HL-60/S4 (cell line): ENCODE measurements around the gene NSMCE3.

Experiments used
- in situ Hi-C: fragments of 300-500 bp; cut with MboI; formaldehyde crosslinking; loops from 2 replicates; pipeline ENCODE4 v1.14.3; 2022; ENCODE audit warnings: low sequenced_read_pairs

Gene NSMCE3

DNA sequence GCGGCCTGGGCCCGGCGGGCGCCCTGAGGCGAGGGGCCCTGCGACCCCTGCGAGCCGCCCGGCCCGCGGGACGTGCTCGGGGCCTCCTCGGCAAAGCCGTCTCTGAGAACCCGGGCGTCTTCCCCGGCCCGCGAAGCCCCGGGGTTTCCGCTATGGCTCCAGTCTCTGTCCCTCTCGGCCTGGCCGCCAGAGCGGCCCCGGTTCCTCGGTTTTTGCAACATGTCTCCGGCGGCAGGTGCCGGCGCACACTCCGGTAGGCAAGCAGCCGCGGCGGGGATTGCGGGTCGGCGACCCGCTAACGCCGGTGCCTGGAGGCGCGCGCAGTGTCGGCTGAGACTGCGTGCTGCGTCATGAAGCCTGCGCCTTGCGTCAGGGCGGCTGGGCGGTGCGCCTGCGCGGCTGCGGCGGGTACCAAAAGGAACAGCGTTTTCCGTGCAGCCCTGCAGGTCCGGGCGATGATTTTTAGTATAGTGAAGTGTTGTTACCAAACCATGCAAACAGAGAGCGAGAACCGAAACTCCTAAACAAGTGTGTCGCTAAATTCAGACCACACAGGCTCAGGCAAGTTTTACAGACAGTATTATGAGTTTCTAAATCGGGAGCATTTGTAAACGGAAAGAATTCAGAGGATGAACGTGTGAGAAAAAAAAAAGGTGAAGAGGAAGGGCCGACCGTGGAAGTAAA lies at the start of gene NSMCE3:
TSS of gene NSMCE3 (minus strand) at position 338 of the 684 bp plus-strand sequence. CDS start at position 221, 117 bp downstream.
- in situ Hi-C loops = no loop called here

DNA sequence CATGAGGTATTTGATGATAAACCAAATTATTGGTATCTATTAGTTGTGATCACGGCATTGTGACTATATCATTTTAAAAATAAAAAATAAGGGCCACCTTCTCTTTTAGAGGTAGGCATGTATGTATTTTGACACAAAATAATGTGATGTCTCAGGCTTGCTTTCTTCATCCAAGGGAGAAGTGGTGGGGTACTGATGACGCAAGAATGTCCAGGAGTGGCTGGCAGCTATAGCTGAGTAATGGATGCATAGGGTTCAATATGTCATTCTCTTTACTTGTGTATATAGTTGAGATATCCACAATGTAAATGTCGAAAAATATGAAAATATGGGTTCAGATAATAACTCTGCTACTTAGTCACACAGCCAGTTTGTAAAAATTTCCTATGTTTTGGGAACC lies 46.8 kb upstream of the NSMCE3 start:
- in situ Hi-C loops = no loop called here

DNA sequence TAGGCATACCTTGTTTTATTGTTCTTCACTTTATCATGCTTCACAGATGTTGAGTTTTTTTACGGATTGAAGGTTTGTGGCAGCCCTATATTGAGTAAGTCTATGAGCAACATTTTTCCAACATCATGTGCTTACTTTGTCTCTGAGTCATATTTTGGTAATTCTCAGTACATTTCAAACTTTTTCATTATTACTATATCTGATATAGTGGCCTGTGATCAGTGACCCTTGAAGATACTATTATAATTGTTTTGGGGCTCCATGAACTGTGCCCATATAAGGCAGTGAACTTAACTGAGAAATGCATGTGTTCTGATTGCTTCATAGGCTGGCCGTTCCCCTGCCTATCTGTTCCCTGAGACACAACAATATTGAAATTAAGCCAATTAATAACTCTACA lies 42.8 kb upstream of the NSMCE3 start:
- in situ Hi-C loops = no loop called here

DNA sequence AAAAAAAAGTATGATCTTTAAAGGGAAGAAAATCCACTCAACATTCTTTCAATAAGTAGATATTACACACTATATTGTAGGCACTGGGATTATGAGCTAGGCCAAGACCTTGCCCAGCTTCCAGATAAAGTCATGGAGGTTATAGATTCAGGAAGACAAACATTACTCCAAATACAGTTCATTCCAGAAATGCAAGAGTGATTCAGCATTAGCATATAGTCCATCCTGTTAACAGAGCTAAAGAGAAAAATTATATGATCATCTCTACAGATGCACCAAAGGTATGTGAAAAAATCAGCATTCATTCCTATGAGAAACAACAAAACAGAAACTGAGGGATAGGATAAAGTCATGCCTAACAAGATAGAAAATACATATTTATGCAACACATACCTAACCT lies 42.1 kb upstream of the NSMCE3 start:
- in situ Hi-C loops = no loop called here

DNA sequence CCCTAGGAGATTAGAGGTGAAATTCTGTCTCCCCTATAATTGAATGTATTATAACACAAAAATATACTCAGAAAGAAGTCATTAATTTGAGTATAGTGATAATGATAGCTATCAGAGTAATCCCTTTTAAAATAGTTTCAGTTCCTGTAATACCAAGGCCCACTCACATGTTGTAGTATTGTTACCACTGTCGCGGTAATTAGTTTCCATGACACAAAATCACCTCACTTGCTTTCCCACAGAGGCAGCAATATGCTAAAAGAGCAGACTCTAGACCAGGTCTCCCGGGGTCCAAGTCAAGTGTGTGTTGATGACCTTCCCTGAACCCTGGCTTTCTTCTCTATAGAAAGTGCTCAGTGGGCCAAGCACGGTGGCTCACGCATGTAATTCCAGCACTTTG lies 39.5 kb upstream of the NSMCE3 start:
- in situ Hi-C loops = no loop called here

DNA sequence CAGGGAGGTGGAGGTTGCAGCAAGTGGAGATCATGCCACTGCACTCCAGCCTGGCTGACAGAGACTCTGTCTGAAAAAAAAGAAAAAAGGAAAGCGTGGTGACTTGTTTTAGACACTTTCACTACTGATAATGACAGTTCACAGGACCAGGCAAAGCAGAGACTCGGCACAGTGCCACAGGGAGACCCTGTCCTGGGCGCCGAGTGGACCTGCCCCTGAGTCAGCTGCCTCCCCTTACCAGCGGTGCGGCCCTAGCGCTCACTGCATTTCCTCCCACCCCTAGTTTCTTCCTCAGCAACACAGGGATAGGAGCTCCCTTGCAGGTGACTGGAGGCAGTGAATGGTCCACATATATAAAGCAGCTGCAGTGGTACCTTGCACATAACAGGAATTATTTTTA lies 38.7 kb upstream of the NSMCE3 start:
- in situ Hi-C loops = no loop called here

DNA sequence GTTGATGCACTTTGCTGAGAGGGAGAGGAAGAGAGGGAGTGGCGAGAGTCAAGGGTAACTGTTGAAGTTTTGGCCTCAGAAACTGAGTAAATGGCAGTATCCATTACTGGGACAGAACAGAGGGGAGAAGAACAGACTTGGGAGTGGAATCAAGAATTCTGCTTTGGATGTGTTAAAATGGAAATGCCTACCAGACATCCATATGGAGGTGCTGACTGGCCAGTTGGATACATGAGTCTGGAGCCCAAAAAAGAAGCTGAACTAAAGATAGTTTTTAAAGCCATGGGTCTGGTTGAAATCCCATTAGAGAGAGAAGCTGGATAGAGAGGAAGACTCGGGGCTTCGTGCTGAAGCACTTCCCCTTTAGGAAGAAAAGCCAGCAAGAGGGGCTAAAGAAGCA lies 35.9 kb upstream of the NSMCE3 start:
- in situ Hi-C loops = no loop called here

DNA sequence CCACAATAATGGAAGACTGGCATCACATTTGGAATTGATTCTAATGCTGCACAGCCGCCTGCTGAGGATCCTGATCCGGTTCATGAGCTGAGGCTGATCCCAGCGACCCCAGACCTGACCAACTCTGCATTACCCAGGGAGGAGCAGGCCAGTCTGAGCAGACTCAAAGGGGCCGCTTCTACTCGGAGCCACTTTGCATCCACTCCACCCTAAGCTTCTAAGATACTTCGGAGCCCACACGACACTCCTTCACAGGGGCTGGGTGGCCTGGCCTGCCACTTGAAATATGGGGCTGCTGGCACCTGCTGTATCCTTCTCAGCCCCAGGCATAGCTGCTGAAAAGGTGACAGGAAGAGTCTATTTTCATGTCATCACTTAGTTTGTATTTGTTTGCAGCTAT lies 33.2 kb upstream of the NSMCE3 start:
- in situ Hi-C loops = no loop called here

DNA sequence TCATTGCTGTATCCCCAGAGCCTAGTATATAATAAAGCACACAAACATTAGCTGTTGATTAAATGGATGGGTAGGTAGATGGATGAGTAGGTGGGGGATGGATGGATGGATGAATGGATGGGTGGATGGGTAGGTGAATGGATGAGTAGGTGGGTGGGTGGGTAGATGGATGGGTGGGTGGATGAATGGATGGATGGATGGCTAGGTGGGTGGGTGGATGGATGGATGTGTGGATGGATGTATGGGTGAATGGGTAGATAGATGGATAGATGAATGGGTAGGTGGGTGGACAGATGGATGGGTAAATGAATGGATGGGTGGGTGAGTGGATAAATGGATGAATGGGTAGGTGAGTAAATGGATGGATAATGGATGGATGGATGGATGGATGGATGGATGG lies 30.2 kb upstream of the NSMCE3 start:
- in situ Hi-C loops = no loop called here

DNA sequence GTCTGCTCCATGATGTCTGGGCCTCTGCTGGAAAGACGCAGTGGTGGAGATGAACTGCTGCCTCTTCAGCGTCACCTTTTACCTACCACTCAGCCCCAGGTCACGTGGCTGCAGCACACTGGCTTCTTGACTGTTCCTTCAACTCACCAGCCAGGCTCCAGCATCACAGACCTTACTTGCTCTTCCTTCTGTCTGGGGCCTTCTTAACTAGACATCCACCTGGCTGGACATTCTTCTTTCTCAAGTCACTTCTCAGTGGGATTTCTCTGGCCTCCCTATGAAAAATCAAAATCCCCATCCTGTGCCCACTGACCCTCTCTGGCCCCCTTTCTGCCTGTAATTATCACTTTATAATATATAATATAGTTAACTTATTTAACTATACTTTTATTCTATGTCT lies 29.7 kb upstream of the NSMCE3 start:
- in situ Hi-C loops = no loop called here

DNA sequence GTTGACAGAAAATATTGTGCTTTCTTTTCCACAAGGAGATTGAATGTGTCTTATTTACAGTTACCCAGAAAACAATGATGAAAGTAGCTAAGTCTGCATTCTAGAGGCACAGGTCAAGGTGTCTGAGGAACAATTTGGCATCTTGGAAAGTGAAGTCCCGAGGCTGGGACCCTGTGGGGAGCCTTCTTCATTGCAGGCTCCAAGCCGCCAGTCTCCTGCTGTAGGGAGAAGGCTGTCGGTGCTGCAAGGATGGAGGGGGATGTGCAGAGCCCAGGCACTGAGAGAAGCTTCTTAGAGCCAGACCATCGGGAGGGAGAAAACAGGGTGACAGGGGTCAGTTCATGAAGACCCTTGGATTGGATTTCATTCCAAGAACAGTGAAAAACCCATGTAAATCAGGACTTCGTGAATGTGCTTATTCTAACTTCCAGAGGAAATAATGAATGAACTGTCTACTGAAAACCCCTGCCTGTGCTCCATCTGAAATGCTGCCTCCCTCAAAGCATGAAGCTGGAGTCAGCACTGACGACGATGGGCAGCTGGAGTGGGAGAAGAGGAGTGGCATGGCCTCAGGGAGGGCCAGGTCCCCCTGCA lies 25.2 kb upstream of the NSMCE3 start:
- in situ Hi-C loops = no loop called here

DNA sequence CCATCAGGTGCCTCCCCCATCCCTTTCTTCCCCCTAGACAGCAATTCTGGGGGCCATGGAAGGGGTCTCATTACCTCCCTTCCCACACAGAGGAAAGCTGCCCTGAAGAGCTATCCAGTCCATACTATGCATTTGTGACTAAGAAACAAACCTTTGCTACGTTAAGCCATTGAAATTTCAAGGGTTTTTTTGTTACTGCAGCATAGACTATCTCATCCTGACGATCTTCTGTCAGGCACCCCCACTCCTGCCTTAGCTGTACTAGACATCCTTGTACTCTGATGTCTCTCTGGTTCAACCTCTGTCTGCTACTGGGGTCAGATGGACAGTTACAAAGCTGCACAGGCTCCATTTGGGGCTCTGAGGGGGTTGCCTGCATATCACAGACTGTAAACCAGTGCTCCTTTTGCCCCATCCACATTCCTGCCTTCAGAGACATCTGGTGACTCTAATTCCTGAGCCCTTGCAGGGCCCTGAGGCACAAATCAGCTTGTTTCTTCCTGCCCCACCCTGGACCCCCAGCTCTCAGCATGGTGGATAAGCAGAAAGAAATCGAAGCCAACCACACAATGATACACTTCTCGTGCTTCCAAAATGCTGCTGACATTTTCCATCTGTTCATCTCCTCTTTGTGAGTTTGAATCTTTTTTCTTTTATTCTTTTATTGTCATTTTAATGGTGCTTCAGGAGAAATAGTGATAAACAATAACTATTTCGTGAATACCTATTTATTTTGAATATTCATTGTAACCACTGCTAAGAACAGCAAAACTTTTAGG lies 21.6 kb upstream of the NSMCE3 start:
- in situ Hi-C loops = no loop called here

DNA sequence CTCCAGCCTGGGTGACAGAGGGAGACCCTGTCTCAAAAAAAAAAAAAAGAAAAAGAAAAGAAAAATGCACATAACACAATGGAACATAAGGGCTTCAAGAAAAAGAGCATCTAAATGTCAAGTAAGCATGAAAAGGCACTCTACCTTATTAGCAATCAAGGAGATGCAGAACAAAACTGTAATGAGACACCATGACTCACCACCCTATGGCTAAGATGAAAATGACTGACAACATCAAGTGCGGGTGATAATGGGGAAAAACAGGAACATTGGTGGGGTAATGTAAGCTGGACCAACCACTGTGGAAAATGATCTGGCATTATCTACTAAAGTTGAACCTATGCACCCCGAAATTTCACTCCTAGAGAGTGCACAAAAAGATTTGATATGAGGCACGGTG lies 19.6 kb upstream of the NSMCE3 start:
- in situ Hi-C loops = no loop called here

DNA sequence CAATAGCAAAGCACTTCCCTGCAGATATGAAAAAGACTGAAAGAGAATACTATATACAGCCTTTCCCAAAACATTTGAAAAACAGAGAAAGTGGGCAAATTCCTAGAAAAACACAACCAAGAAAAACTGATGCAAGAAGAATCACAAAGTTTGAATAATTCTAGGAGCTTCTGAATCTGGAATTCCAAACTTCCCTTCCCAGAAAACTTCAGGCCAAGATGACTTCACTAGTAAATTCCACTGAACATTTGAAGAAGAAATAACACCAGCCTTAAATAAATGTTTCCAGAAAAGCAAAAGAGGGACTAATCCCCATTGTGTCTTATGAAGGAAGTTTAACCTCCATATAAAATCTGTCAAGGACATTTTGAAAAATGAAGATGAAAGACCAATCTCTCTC lies 15.8 kb upstream of the NSMCE3 start:
- in situ Hi-C loops = no loop called here

DNA sequence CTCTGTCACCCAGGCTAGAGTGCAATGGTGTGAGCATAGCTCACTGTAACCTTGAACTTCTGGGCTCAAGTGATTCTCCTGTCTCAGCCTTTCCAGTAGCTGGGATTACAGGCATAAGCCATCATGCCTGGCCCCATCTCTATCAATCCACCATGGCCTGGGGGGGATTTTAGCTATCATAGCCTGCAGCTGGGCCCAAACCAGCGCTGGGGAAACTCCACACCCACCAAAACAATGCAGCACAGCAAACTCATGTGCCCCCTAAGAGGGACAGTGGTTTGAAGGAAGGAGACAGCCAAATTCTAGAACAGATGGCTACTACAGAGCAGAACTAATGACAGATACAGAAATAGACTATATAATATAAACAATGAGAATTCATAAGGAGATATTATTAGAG lies 13.8 kb upstream of the NSMCE3 start:
- in situ Hi-C loops = no loop called here

DNA sequence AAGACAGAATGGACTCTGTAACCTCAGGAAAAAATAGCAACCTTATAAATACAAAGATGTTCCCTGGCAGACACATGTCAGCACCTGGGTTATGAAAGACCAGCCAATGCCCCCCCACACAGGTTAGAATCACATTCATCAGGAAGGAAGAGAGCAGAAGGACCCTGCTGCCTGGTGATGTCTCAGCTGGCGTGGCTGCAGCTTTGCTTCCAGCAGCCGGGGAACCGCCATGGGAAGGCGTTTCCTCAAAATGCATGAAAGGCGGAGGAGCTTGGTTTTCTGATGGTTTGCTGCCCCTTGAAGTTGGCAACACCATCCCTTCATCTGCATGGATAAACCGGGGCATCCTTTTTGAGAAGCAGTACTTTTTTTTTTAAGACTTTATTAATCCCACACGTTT lies 10.9 kb upstream of the NSMCE3 start:
- in situ Hi-C loops = no loop called here

DNA sequence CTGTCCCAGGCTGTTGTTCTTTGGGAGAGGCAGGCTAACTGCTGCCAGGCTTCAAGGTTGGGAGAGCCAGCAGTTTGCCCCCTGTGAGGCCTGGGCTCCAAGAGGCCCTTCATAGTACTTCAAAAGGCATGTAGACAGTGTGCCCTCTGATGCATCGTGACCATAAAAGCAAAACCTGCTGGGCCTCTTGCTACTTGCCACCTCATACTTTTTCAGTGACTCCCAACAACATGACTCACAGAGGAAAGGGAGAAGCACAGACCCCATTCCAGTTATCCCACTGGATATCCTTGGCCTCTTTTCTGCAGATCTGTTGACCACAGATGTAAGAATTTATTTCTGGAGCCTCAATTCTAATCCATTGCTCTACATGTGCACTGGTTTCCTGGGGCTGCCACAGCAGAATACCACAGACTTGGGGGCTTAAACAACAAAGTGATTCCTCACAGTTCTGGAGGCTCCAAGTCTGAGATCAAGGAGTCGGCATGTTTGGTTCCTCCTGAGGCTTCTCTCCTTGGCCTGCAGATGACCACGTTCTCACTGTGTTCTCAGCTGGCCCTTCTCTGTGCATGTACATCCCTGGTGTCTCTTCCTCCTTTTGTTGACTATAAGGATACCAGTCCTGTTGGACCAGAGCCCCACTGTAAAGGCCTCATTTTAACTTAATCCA lies 8.9 kb upstream of the NSMCE3 start:
- in situ Hi-C loops = no loop called here

DNA sequence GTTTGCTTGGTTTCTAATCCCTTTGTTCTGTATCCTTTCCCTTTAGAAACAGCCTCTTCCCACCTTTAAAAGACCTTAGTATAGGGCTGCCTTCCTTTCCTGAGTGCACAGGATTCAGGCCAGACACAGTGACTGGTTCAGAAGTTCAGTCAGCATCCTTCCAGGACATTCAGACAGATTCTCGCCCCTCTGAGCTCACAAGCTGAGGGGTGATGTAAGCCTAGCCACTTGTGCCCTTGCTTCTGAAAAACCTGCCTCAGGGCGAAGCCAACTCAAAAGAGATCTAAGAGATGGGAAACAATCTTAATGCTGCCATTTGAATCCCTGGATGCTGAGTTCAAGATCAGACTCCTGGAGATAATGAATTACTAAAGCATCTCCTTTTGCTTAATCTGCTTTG lies 6.7 kb upstream of the NSMCE3 start:
- in situ Hi-C loops = no loop called here

DNA sequence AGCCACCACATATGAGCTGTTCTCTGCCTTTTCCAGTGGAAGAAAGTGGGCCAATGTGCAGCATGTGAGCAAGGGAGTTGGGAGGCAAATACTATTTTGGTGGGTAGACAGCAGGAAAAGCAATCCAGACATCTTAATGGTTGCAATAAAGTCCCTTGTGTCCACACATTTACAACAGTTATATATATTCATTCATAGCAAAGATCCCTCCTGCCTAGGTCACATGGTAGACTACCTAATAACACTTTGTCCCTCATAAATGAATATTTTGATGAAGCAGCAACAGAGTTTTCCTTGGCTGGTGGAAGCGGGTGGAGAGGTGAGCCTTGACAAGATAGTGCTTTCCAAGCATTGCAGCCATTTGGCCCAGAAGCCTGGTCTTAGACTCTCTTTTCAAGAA lies 6.2 kb upstream of the NSMCE3 start:
- in situ Hi-C loops = no loop called here

DNA sequence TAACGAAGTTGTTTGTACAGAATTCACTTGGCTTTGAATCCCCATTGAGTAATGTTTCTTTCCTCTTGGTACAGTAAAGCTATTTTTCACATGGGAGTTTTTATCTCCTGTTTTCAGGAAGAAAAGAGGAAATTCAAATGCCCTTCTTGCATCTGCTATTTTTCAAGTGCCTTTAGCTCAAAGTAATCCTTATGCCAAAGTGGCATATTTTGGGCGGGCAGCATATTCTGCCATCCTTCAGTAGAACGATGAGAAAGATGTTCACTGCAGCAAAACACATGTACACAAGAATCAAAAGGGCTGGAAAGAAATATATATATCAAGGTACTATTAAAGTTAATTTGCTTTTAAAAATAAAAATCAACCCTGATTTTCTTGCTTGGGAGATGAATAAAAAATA lies 5.3 kb upstream of the NSMCE3 start:
- in situ Hi-C loops = no loop called here

DNA sequence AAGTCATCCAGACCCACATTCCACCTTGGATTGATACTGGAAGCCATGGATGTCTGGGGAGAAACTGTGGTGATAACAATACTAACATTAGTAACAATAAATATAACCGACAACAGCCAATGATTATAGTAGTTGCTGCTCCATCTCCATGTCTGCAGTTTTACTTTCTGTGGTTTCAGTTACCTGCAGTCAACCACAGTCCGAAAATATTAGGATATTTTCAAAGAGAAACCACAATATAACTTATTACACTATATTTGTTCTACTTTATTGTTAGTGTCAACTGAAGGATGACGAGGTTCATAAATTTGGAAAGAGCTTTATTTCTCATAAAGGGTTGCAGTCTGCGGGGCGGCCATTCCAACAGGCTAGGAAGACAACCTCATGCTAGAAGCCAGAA lies 2.6 kb upstream of the NSMCE3 start:
- in situ Hi-C loops = no loop called here

DNA sequence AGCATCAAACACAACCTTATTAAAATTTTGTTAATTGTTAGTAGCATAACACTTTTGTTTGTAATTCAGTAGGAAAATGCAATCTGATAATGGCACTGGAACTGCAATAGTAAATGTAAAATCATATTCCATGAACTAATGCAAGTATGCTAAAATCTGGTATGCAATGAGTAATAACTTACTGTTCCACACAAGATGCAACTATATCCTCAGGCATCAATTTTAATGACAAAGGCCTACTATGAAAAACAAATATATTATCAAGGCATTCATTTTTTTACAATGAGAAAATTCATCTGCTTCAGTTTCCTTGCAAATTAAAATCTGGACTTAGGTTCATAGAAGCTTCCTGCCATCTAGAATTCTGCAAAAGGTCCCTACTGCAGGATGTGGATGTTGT lies 1.4 kb upstream of the NSMCE3 start:
- in situ Hi-C loops = no loop called here
